ENCODE data around the gene CMTM3. TPM values are rescaled to one million over a fixed set of nuclear protein-coding genes. Genes with fewer than 3 reads are reported as not detected.
"Not testable (repeated sequence)": the region's sequence is repeated elsewhere in the genome, so short reads cannot be mapped to it uniquely, and the experiment has no call there.

CMTM3 gene
- total RNA-seq, 1 experiment from 2014 or later = 19.1 TPM

- POLR2A ChIA-PET = interaction anchor here (0.6 kb wide), 1 partner anchor 33 kb away, joined by 3 read pairs; no protein-coding TSS in a partner anchor
These were observed 38.2 kb upstream of the CMTM3 start, which contains the start of gene CMTM1 for GRCh38 chr16:66566051-66566901. CMTM1 (plus strand) TSS chr16:66566439; CDS start chr16:66566514, 75 bp downstream.

GRCh38 chr16:66567270-66567669 lies 37.2 kb upstream of the CMTM3 start:
- DNase-seq (ENCODE audit: low spot score); POLR2A ChIA-PET; H3K4me3 Mint-ChIP-seq; H3K36me3 Mint-ChIP-seq; CTCF ChIA-PET; ATAC-seq; H3K4me1 Mint-ChIP-seq; H3K27ac Mint-ChIP-seq; H3K9me3 Mint-ChIP-seq; H3K27me3 Mint-ChIP-seq (ENCODE audit: low read depth): not testable (repeated sequence)

More at GRCh38 chr16:66566051-66566901, 38.2 kb upstream of the CMTM3 start, which contains the start of gene CMTM1:
- TF ChIP-seq STAT6 (CRISPR knock-in tag; conservative IDR thresholded peaks at IDR 0.05; ENCODE audit: low read depth) = no peak
- TF ChIP-seq ZNF263 (CRISPR knock-in tag; IDR thresholded peaks at IDR 0.05; ENCODE audit: low read depth) = no peak
- TF ChIP-seq KAT7 (CRISPR knock-in tag; IDR thresholded peaks at IDR 0.05; ENCODE audit: borderline replicate concordance) = no peak
- no peak for TF ChIP-seq ZBTB21 (CRISPR knock-in tag; IDR thresholded peaks at IDR 0.05; ENCODE audit: borderline replicate concordance)
- no peak for TF ChIP-seq E2F4 (CRISPR knock-in tag; IDR thresholded peaks at IDR 0.05; ENCODE audit: borderline replicate concordance, low read depth)
- TF ChIP-seq ATF3 (CRISPR knock-in tag; conservative IDR thresholded peaks at IDR 0.05) = no peak
- no peak for TF ChIP-seq NR3C1 (CRISPR knock-in tag; conservative IDR thresholded peaks at IDR 0.05; ENCODE audit: low read depth)
- TF ChIP-seq ERG (CRISPR knock-in tag; IDR thresholded peaks at IDR 0.05) = no peak
- TF ChIP-seq EMX1 (CRISPR knock-in tag; IDR thresholded peaks at IDR 0.05) = no peak
- TF ChIP-seq ZNF232 (CRISPR knock-in tag; IDR thresholded peaks at IDR 0.05) = no peak
- TF ChIP-seq RELA (CRISPR knock-in tag; IDR thresholded peaks at IDR 0.05; ENCODE audit: borderline replicate concordance) = no peak
- no peak for TF ChIP-seq ZNF425 (CRISPR knock-in tag; conservative IDR thresholded peaks at IDR 0.05)
- TF ChIP-seq ETV6 (CRISPR knock-in tag; IDR thresholded peaks at IDR 0.05) = no peak
- no peak for TF ChIP-seq ESRRA (CRISPR knock-in tag; IDR thresholded peaks at IDR 0.05; ENCODE audit: borderline replicate concordance)
- DNase-seq (ENCODE audit: low spot score) = no peak
- Mint-ChIP-seq H3K4me3 (no peak within 1 kb of the TSS), H3K27ac (no peak within 1 kb of the TSS), H3K9me3 (peaks cover 3% of the 10 kb centered on the region), H3K27me3 (ENCODE audit: low read depth) (no peaks in the 10 kb centered on the region), H3K4me1 (no peaks in the 10 kb centered on the region), H3K36me3 (peaks cover 4% of the 10 kb centered on the region)
- CTCF ChIA-PET = no interaction called here
- ATAC-seq = peak; percentile 52
